HUES64 (cell line): Measurements from ENCODE around the gene SERINC4.
A peak's percentile ranks its signal among the peaks of the same experiment; 100 is the strongest.
"Not testable (repeated sequence)": the region's sequence is repeated elsewhere in the genome, so short reads cannot be mapped to it uniquely, and the experiment has no call there.

ENCODE experiments used
- H3K27ac ChIP-seq: 2 replicates; pipeline ENCODE4 v1.7.0; 2013; ENCODE audit warnings: low read depth, low read length, inconsistent platforms
- H3K27me3 ChIP-seq: 2 replicates; pipeline ENCODE4 v1.6.1; 2013; ENCODE audit warnings: mild to moderate bottlenecking, low read length; ENCODE audit not compliant: insufficient read depth
- H3K36me3 ChIP-seq: 2 replicates; pipeline ENCODE4 v1.6.1; 2013; ENCODE audit warnings: mild to moderate bottlenecking, low read length; ENCODE audit not compliant: insufficient read depth
- H3K4me1 ChIP-seq: 2 replicates; pipeline ENCODE4 v1.6.1; 2013; ENCODE audit warnings: mild to moderate bottlenecking, low read length, moderate library complexity; ENCODE audit not compliant: insufficient read depth
- H3K4me3 ChIP-seq: 2 replicates; pipeline ENCODE4 v1.5.1; 2013; ENCODE audit warnings: mild to moderate bottlenecking, low read length, moderate library complexity
- H3K9ac ChIP-seq: 2 replicates; pipeline ENCODE4 v1.6.1; 2013; ENCODE audit warnings: mild to moderate bottlenecking, low read depth, low read length
- H3K9me3 ChIP-seq: 2 replicates; pipeline ENCODE4 v1.6.1; 2013; ENCODE audit warnings: low read depth, low read length; ENCODE audit not compliant: insufficient read depth
- WGBS: fragments of 150-250, 120-280 bp; methylation state at CpG from one replicate; pipeline ENCODE4 v1.1.7; 2013; ENCODE audit warnings: missing lambda C conversion rate; 5-methylcytosine and 5-hydroxymethylcytosine counted together

The SERINC4 gene

GRCh38 chr15:43748376-43748775 lies 51.6 kb downstream of the SERINC4 start:
- peaks cover 32% of the 10 kb centered on the region for H3K36me3 ChIP-seq
- no peaks in the 10 kb centered on the region for H3K27me3 ChIP-seq
- no peak overlapping the region for H3K27ac ChIP-seq
- 0 out of 2 replicates have a peak, but pooled peaks cover 2% of the 10 kb centered on the region for H3K4me1 ChIP-seq
- H3K9ac ChIP-seq = no peak overlapping the region
- no peaks in the 10 kb centered on the region for H3K9me3 ChIP-seq
- peak overlapping the region; percentile 83 for H3K4me3 ChIP-seq
- WGBS = 84% methylated on average over 2 of the region's 3 CpGs

GRCh38 chr15:43746903-43747309 lies 53.1 kb downstream of the SERINC4 start:
- WGBS = 1% methylated on average over 12 of the region's 12 CpGs
- Histone ChIP-seq H3K9ac (peak overlapping the region; percentile 94), H3K36me3 (peaks cover 18% of the 10 kb centered on the region), H3K4me3 (peak overlapping the region; percentile 83), H3K27ac (peak overlapping the region; percentile 96)
- H3K9me3 ChIP-seq, H3K4me1 ChIP-seq, H3K27me3 ChIP-seq: not testable (repeated sequence)

GRCh38 chr15:43746245-43746902 lies 53.6 kb downstream of the SERINC4 start, which contains the start of gene PDIA3:
Gene PDIA3 (plus strand): TSS chr15:43746438. CDS start chr15:43746540, 102 bp downstream.
- H3K9me3 ChIP-seq, H3K27me3 ChIP-seq, H3K4me1 ChIP-seq: not testable (repeated sequence)
- Histone ChIP-seq H3K36me3 (peaks cover 13% of the 10 kb centered on the region), H3K4me3 (peak within 1 kb of the TSS; percentile 83), H3K9ac (peak within 1 kb of the TSS; percentile 94), H3K27ac (peak within 1 kb of the TSS; percentile 96)
- under 1% methylated on average over 84 of the region's 84 CpGs for WGBS
